Upper lobe of right lung (tissue), 1 donor: ENCODE measurements around the gene SMOC1. TPM values are rescaled to one million over a fixed set of nuclear protein-coding genes. Genes with fewer than 3 reads are reported as not detected.

Source experiments
- ATAC-seq: fragments of 200-7000 bp; cut with Tn5 transposase; one replicate; pipeline ENCODE4 v1.9.1; 2020; ENCODE audit warnings: mild to moderate bottlenecking, moderate library complexity
- DNase-seq: peaks from one replicate; pipeline ENCODE4 v3.0.0-alpha.2; 2020
- H3K27ac ChIP-seq: fragments of 200-600 bp; one replicate; pipeline ENCODE4 v1.8.0; 2022
- H3K27me3 ChIP-seq: fragments of 200-600 bp; one replicate; pipeline ENCODE4 v1.8.0; 2022; ENCODE audit warnings: mild to moderate bottlenecking
- H3K36me3 ChIP-seq: fragments of 200-600 bp; one replicate; pipeline ENCODE4 v1.8.0; 2022
- H3K4me1 ChIP-seq: fragments of 200-600 bp; one replicate; pipeline ENCODE4 v1.8.0; 2022
- H3K4me3 ChIP-seq: fragments of 200-600 bp; one replicate; pipeline ENCODE4 v1.8.0; 2022; ENCODE audit warnings: mild to moderate bottlenecking
- H3K9me3 ChIP-seq: fragments of 200-600 bp; one replicate; pipeline ENCODE4 v1.8.0; 2022
- CTCF ChIP-seq: fragments of 200-600 bp; IDR thresholded peaks from one replicate; pipeline ENCODE4 v1.8.0; 2022; ENCODE audit warnings: antibody characterized with exemption
- intact Hi-C: fragments of 100-400 bp; cut with DNase I; formaldehyde crosslinking; loops from one replicate; pipeline ENCODE4 v1.11.0; 2022
- total RNA-seq: library from RNA; stranded (reverse); fragmentation: NEBNext Ultra II Directional; extraction: Animal tissue kit (Norgen Biotek cat#: 25700); gene quantifications from one replicate; pipeline ENCODE4 v1.2.1, GENCODE V29; 2021
- donor health status: DM: no; HTN: yes; CAD: no; lungs with severe emphysema.

The SMOC1 gene
- total RNA-seq, 1 donor from 2014 or later, result 1.1 TPM

GRCh38 chr14:69850086-69850735 lies 29.0 kb upstream of the SMOC1 start:
- Histone ChIP-seq H3K36me3 (no peaks in the 10 kb centered on the region), H3K4me3 (no peak overlapping the region), H3K27ac (no peak overlapping the region), H3K27me3 (peaks cover 7% of the 10 kb centered on the region), H3K4me1 (no peaks in the 10 kb centered on the region), H3K9me3 (no peaks in the 10 kb centered on the region)
- intact Hi-C loops, result no loop called here
- DNase-seq (no peak), ATAC-seq (no peak)
- TF ChIP-seq CTCF, result no peak

- H3K36me3 ChIP-seq, result no peaks in the 10 kb centered on the region
- DNase-seq, result no peak
- no peak for TF ChIP-seq CTCF
- no peak overlapping the region for H3K4me3 ChIP-seq
- no peak for ATAC-seq
- H3K27me3 ChIP-seq, result peaks cover 7% of the 10 kb centered on the region
- intact Hi-C loops, result no loop called here
- H3K9me3 ChIP-seq, result no peaks in the 10 kb centered on the region
- no peaks in the 10 kb centered on the region for H3K4me1 ChIP-seq
- H3K27ac ChIP-seq, result no peak overlapping the region
These were observed 28.5 kb upstream of the SMOC1 start for GRCh38 chr14:69850736-69851112.

GRCh38 chr14:69852531-69853321 lies 26.5 kb upstream of the SMOC1 start:
- Histone ChIP-seq H3K27me3 (no peaks in the 10 kb centered on the region), H3K4me1 (no peaks in the 10 kb centered on the region), H3K9me3 (no peaks in the 10 kb centered on the region), H3K27ac (no peak overlapping the region), H3K4me3 (no peak overlapping the region), H3K36me3 (no peaks in the 10 kb centered on the region)
- ATAC-seq (no peak), DNase-seq (no peak)
- no peak for TF ChIP-seq CTCF
- intact Hi-C loops, result no loop called here

GRCh38 chr14:69853774-69854173 lies 25.4 kb upstream of the SMOC1 start:
- DNase-seq (no peak), ATAC-seq (no peak)
- intact Hi-C loops, result no loop called here
- Histone ChIP-seq H3K4me1 (no peaks in the 10 kb centered on the region), H3K27ac (no peak overlapping the region), H3K4me3 (no peak overlapping the region), H3K9me3 (no peaks in the 10 kb centered on the region), H3K36me3 (no peaks in the 10 kb centered on the region), H3K27me3 (no peaks in the 10 kb centered on the region)
- TF ChIP-seq CTCF, result no peak

- no peaks in the 10 kb centered on the region for H3K4me1 ChIP-seq
- intact Hi-C loops, result no loop called here
- DNase-seq (no peak), ATAC-seq (no peak)
- TF ChIP-seq CTCF, result no peak
- no peaks in the 10 kb centered on the region for H3K27me3 ChIP-seq
- no peak overlapping the region for H3K27ac ChIP-seq
- no peaks in the 10 kb centered on the region for H3K9me3 ChIP-seq
- H3K4me3 ChIP-seq, result no peak overlapping the region
- H3K36me3 ChIP-seq, result no peaks in the 10 kb centered on the region
These were observed 24.6 kb upstream of the SMOC1 start for GRCh38 chr14:69854598-69854997.
